ENCODE measurements around the gene NVL.

NVL gene

GRCh38 chr1:224199679-224200078 lies 130.3 kb downstream of the NVL start:
- no peak for DNase-seq

- no peak for DNase-seq
Measured at GRCh38 chr1:224198572-224198971, 131.4 kb downstream of the NVL start.

- DNase-seq: no peak
Measured at GRCh38 chr1:224196813-224197600, 133.0 kb downstream of the NVL start.

- DNase-seq: no peak
Measured at GRCh38 chr1:224193319-224193966, 136.5 kb downstream of the NVL start.

GRCh38 chr1:224192082-224192788 lies 137.7 kb downstream of the NVL start:
- no peak for DNase-seq

- no peak for DNase-seq
Measured at GRCh38 chr1:224189561-224189960, 140.4 kb downstream of the NVL start.

GRCh38 chr1:224188286-224188685 lies 141.7 kb downstream of the NVL start:
- no peak for DNase-seq

- DNase-seq: no peak
Measured at GRCh38 chr1:224185208-224185607, 144.8 kb downstream of the NVL start.

- DNase-seq: peak in 42 of 51 donors; percentile 24 to 87 (median 62)
Measured at GRCh38 chr1:224183591-224184312, 146.2 kb downstream of the NVL start.

GRCh38 chr1:224182866-224183590 lies 146.9 kb downstream of the NVL start, which contains the start of gene DEGS1:
Gene DEGS1 (plus strand): TSS chr1:224183240. CDS start chr1:224183337, 97 bp downstream.
- DNase-seq: peak in 50 of 51 donors; percentile 42 to 89 (median 78)

- DNase-seq: no peak
Measured at GRCh38 chr1:224182057-224182865, 147.7 kb downstream of the NVL start.

- no peak for DNase-seq
Measured at GRCh38 chr1:224181453-224181810, 148.5 kb downstream of the NVL start.

- DNase-seq: no peak
Measured at GRCh38 chr1:224180783-224181452, 149.1 kb downstream of the NVL start.

- DNase-seq: no peak
Measured at GRCh38 chr1:224178894-224179293, 151.1 kb downstream of the NVL start.

- no peak for DNase-seq
Measured at GRCh38 chr1:224177356-224177999, 152.5 kb downstream of the NVL start.

Data from hypothalamus (tissue), 51 donors.